ENCODE data around the gene FAM83B.
"Not testable (repeated sequence)": the region's sequence is repeated elsewhere in the genome, so short reads cannot be mapped to it uniquely, and the experiment has no call there.

The FAM83B gene

GRCh38 chr6:54846243-54846856 is at the start of gene FAM83B:
TSS of gene FAM83B (plus strand) at chr6:54846771. CDS start at chr6:54870247, 23,476 bp downstream.
- no peak for DNase-seq (ENCODE audit: low read depth in 2 of 2)

GRCh38 chr6:54796918-54797317 is 49.7 kb upstream of the FAM83B start:
- not testable (repeated sequence) for DNase-seq (ENCODE audit: low read depth in 2 of 2)

GRCh38 chr6:54800050-54800600 is 46.4 kb upstream of the FAM83B start:
- DNase-seq (ENCODE audit: low read depth in 2 of 2): no peak

- DNase-seq (ENCODE audit: low read depth in 2 of 2): no peak
These were observed 45.3 kb upstream of the FAM83B start for GRCh38 chr6:54801244-54801643.

- DNase-seq (ENCODE audit: low read depth in 2 of 2): no peak
These were observed 44.9 kb upstream of the FAM83B start for GRCh38 chr6:54801669-54802068.

- DNase-seq (ENCODE audit: low read depth in 2 of 2): no peak
These were observed 43.6 kb upstream of the FAM83B start for GRCh38 chr6:54802775-54803634.

GRCh38 chr6:54805077-54805476 is 41.5 kb upstream of the FAM83B start:
- no peak for DNase-seq (ENCODE audit: low read depth in 2 of 2)

GRCh38 chr6:54810147-54810546 is 36.4 kb upstream of the FAM83B start:
- no peak for DNase-seq (ENCODE audit: low read depth in 2 of 2)

- DNase-seq (ENCODE audit: low read depth in 2 of 2): no peak
These were observed 32.7 kb upstream of the FAM83B start for GRCh38 chr6:54813892-54814291.

- DNase-seq (ENCODE audit: low read depth in 2 of 2): no peak
These were observed 29.3 kb upstream of the FAM83B start for GRCh38 chr6:54817236-54817635.

- DNase-seq (ENCODE audit: low read depth in 2 of 2): no peak
These were observed 28.7 kb upstream of the FAM83B start for GRCh38 chr6:54817834-54818233.

- not testable (repeated sequence) for DNase-seq (ENCODE audit: low read depth in 2 of 2)
These were observed 22.3 kb upstream of the FAM83B start for GRCh38 chr6:54824225-54824624.

GRCh38 chr6:54827010-54827409 is 19.6 kb upstream of the FAM83B start:
- no peak for DNase-seq (ENCODE audit: low read depth in 2 of 2)

GRCh38 chr6:54830216-54830615 is 16.4 kb upstream of the FAM83B start:
- no peak for DNase-seq (ENCODE audit: low read depth in 2 of 2)

GRCh38 chr6:54835176-54835575 is 11.4 kb upstream of the FAM83B start:
- no peak for DNase-seq (ENCODE audit: low read depth in 2 of 2)

- DNase-seq (ENCODE audit: low read depth in 2 of 2): no peak
These were observed 495 bp downstream of the FAM83B start for GRCh38 chr6:54846857-54847674.

- DNase-seq (ENCODE audit: low read depth in 2 of 2): no peak
These were observed 1.4 kb downstream of the FAM83B start for GRCh38 chr6:54847799-54848597.

GRCh38 chr6:54850114-54850513 is 3.5 kb downstream of the FAM83B start:
- DNase-seq (ENCODE audit: low read depth in 2 of 2): no peak

GRCh38 chr6:54856129-54856528 is 9.6 kb downstream of the FAM83B start:
- DNase-seq (ENCODE audit: low read depth in 2 of 2): no peak

- no peak for DNase-seq (ENCODE audit: low read depth in 2 of 2)
These were observed 13.6 kb downstream of the FAM83B start for GRCh38 chr6:54860132-54860531.

- no peak for DNase-seq (ENCODE audit: low read depth in 2 of 2)
These were observed 14.2 kb downstream of the FAM83B start for GRCh38 chr6:54860739-54861138.

Data from stimulated activated CD4-positive, alpha-beta T cell treated with anti-CD3 and anti-CD28 coated beads, Interleukin-15, amount 100 ng/mL, for 48 hours (primary cell).